Amniotic stem cell (primary cell): ENCODE data around the gene BASP1.
"Not testable (repeated sequence)": the region's sequence is repeated elsewhere in the genome, so short reads cannot be mapped to it uniquely, and the experiment has no call there.

Experiments
- DNase-seq: peaks from one replicate; lab custom pipeline; 2025; lab: John Stamatoyannopoulos, UW

The BASP1 gene

DNA sequence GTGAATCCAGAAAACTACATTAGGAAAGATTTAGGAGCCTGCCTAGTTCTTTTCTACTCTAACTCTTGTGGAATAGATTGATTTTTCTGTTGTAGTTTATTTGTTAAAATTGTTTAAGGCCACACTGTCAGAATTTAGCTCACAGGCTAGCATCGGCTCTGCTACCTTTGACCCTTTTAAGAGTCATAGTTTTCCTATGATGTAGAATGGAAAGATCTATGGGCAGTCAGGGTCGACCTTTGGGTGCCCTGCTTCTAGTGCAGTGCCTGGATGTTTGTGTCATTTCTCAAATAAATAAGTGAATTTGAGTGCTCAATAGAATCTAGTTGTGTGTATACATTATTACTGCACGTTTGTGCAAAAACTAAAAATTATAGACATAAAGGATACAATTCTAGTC, 38.7 kb downstream of the BASP1 start:
- DNase-seq: no peak

DNA sequence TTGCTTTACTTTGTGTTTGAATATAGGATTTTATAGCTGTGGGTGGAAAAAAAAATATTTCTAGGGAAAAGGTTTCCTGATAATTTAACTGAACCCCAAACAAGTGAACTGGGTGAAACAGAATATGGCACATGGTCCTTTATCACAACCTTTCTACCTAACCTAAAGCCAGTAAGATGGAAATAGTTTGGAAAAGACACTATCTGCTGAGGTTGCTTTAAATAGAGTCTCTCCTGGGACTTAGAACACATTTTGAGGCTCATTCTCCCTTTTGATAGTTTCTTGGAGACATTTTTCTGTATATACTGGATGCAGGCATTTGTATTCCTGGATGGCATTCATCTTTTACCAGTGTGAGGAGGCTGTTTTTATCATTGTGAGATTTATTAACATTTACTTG, 39.4 kb downstream of the BASP1 start:
- no peak for DNase-seq

DNA sequence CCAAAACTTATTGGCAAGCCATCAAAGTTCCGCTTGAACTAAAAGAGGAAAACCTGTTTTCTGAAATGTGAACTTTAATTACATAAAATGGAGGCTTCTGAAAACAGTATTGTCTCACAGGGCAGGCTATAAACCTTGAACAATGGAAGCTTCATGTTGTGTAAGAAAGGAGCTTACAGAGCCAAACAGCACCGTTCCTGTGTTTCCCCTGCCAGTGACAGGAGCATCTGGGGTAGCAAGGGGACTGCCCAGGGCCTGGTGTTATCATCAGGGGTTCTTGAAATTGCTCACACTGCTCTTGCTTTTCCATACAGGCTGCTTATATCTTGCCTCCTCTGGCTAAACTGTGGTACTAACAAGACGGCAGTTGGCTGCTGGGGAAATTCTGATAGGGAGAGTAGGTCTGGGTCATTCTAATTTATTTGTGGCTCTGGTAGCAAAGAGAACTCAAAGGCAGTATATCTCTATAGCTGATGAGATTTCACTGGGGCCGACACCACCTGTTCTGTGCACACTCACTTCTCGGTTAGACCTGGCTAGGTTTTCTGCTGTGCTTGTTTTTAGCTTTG, 40.4 kb downstream of the BASP1 start:
- DNase-seq: no peak

DNA sequence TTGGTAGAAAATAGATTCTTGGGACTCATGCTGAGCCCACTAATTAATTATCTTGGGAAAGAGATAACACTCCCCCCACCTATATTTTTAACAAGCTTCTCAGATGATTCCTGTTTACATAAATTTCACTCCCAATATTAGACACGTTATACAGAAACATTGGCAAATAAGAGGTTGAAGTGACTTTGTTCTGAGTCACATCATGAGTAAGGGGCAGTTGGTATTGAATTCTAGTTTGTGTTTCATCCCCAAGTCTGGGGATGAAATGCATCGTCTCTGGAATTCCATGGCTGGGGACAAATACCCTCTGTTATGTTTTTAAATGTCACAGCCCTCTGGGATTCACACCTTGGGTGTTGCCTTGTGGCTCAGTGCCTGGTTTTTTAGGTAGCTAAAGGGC, 41.0 kb downstream of the BASP1 start:
- no peak for DNase-seq

DNA sequence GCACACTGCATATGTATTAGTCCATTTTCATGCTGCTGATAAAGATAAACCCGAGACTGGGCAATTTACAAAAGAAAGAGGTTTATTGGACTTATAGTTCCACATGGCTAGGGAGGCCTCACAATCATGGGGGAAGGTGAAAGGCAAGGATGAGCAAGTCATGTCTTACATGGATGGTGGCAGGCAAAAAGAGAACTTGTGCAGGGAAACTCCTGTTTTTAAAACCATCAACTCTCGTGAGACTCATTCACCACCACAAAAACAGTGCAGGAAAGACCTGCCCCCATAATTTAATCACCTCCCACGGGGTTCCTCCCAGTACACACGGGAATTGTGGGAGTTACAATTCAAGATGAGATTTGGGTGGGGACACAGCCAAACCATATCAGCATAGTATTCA, 41.6 kb downstream of the BASP1 start:
- DNase-seq: not testable (repeated sequence)

GRCh38 chr5:17259630-17260257, 42.3 kb downstream of the BASP1 start:
- DNase-seq: no peak

DNA sequence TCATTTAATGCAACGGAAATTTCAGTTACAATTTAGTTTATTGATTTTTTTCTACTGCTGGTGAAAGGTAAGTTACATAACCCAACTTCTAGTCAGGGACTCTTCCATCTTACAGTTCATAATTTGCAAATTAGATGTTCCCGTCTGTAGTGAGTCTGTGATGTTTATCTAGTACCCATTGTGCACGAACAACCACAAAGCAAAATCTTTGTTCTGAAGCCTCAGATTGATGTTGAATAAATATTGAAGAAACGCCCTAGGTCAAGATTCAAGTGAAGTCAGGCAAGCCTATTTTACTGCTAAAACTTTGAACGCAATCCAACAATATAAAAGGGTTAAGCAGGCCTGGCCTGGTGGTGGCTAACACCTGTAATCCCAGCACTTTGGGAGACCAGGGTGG, 43.1 kb downstream of the BASP1 start:
- DNase-seq: no peak

GRCh38 chr5:17261075-17261474, 43.6 kb downstream of the BASP1 start:
- no peak for DNase-seq

DNA sequence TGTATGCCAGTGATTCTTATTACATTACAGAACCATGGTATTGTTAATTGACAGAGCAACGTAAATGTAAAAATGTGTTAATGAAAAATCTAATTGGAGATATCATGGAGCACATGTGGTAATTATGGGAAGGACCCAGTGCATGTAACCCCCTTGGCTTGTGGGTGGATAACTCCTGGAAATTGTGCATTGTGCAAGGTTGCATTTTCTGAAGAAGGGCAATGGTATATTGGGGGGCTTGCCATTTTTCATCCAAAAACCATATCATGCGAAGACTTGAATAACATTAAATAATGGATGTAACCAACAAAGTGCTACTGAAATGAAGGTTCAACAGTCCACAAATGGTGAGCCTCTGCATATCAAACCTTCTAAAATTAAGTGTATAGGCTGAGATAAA, 47.6 kb downstream of the BASP1 start:
- no peak for DNase-seq

- no peak for DNase-seq
Observed at GRCh38 chr5:17267106-17267505, 49.7 kb downstream of the BASP1 start.

DNA sequence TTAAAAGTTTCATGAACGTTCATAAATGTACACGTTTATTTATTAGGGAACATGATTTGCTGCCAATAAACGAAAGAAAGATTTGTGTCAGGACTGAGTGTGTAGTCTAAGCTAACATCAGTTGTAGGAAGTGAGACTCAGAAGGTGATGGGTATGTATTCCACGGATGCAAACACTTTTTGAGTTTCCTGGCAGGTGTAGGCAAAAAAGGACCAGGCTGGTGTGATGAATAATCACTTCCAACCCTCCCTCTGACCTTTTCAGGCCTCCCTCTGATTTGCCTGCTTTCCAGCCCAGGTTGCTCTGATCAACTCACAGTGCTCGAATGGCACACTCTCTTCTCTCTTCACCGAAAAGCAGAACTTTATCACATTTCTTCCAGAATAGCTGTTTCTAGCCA, 51.8 kb downstream of the BASP1 start:
- no peak for DNase-seq

DNA sequence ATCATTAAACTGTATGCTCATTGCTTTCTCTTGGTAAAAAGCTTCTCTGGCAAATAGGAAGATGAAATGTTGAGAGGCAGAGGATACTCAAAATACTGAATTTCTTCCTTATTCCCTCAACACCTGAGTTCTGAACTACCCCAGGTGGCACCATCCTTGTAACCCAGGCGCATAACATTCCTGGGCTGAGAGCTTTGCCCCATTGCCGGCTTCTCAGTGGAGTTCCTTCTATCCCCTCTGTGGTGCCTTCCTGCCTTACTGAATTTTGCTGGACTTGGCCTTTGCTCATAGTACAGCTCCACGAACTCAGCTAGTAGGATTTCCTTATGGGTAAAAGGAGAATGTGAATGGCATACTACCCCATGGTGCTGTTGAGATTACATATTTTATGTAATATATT, 54.7 kb downstream of the BASP1 start:
- DNase-seq: no peak

- DNase-seq: no peak
Observed at GRCh38 chr5:17275289-17276158, 58.1 kb downstream of the BASP1 start.

DNA sequence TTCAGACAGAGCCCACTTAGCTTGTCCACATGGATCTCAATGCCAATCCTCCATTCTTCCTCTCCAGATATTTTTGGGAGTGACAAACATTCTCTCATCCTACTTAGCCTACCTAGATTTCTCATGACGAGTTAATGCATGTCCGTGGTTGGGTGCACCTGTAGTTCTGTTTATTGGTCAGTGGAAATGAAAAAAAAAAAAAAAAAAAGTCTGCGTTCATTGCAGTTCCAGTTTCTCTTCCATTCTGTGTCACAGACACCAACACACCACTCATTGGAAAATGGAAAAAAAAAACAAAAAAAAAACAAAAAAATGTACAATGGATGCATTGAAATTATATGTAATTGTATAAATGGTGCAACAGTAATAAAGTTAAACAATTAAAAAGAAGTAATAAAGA, 59.0 kb downstream of the BASP1 start:
- DNase-seq: no peak

DNA sequence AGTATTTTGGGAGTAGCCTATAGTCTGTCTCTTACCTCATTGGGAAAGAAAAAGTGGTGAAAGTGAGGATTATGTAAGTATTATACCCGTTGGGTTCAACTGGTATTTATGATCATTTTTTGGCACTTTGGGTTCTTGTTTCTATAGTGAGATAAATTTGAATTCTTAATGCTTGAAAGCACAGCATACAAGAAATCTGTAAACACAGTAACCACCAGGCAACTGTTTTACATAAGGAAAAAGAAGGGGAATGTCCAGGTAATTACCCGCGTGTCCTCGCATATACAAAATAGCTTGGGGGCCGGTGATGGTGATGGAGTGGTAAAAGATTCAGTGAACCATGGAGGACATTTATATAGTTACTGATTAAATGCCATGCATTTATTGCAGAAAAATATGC, 60.5 kb downstream of the BASP1 start:
- DNase-seq: no peak

DNA sequence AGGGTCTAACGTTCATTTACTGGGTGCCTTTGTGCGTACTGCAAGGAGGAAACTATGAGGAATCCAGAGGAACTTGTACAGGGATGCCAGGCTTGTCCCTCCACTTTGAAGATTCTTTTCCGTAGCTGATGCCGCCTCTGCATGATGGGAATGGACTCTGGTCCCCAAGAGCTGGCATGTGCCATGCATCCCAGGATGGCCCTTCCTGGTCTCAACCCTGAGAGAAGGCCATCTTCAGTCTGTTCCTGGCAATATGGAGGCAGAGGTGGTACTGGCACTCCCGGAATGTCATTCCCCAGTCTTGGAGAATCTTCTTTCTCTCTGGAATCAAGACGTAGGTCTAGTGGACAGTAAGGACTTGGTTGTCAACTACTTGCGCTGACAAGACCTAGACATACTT, 61.5 kb downstream of the BASP1 start:
- DNase-seq: no peak

DNA sequence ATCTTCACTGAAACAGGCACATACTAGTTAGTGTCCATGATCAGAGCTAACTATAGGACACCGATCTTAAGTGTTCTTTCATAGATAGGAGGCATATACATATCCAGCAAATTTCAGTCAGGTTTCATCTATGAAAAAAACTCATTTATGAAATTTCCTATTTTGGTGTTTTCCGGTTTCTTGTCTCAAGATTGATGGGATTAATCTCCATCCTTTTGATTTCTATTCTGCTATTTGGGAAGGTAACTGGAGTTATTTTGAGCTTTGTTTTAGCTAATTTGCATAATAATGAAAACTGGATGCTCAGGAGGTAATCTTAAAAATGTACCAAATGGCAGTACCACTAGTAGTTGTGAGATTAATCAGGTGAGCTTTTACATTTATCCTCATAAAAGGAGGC, 62.1 kb downstream of the BASP1 start:
- DNase-seq: no peak

GRCh38 chr5:17282283-17283120, 65.1 kb downstream of the BASP1 start:
- no peak for DNase-seq

- DNase-seq: no peak
Observed at GRCh38 chr5:17283121-17283415, 65.6 kb downstream of the BASP1 start.

- DNase-seq: no peak
Observed at GRCh38 chr5:17287501-17288155, 70.2 kb downstream of the BASP1 start.

DNA sequence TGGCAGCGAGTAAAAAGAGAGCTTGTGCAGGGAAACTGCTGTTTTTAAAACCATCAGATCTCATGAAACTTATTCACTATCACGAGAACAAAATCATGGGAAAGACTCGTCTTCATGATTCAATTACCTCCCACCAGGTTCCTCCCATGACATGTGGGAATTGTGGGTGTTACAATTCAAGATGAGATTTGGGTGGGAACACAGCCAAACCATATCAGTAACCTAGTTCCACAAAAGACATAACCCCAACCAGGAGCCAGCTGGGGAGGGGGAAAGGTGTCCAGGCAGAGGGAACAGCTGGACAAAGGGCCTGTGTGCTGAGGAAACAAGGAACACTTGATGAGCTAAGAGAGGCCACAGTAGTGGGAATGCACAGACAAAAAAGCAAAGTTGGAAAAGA, 71.1 kb downstream of the BASP1 start:
- no peak for DNase-seq
